ENCODE data around the gene PIK3C2G.
"Not testable (repeated sequence)": the region's sequence is repeated elsewhere in the genome, so short reads cannot be mapped to it uniquely, and the experiment has no call there.

PIK3C2G gene

DNA sequence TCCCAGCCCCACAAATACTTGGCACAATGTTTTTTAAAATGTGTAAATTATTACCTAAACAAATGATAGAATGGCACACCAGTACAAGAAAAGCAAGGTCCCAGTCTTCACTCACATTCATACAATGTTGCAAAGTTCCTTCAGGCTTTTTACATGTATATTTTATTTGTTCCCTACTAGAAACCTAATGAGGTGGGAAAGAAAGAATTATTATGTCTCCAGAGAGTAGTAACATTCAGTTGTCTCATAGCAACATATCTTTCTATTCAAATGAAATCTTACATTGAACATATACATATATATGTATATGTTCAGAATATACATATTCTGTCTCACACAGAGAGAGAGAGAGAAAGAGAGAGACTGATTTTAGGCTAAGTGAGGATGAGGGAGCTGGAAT, 391.3 kb downstream of the PIK3C2G start:
- FAIRE-seq = no peak

DNA sequence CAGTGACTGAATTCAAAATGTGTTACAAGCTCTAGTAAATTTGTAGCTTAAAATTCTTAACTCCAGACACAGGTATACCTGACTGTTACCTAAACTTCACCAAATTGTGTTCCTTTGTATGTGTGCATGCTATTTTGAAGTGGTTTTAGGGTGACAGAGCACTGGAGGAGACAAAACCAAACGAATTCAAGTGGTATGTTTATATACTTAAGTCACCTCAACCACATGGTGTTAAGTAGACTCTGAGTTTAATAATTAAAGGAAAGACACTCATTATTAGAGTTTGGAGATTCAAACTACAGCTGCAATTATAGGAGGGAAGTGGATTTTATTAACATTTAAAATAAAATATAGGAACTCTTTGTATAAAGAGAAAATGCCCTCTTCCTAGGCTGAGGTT, 392.1 kb downstream of the PIK3C2G start:
- FAIRE-seq = no peak

DNA sequence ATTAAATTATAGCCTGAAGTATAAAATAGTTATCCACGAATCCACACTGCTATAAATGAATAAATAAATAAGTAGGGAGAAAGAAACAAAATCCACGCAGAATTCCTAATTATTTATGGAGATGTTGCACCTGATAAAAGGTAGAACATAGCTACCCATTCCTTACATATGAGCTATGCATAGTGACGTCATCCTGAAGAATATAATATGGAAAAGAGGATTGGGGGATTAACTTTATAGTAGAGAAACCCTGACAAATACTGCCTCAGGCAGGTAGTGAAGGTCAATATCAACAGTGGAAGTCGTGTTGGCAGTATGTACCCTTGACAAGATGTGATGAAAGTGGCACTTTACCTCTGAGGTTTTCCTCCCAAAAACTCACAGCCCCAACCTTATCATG, 394.0 kb downstream of the PIK3C2G start:
- no peak for FAIRE-seq

DNA sequence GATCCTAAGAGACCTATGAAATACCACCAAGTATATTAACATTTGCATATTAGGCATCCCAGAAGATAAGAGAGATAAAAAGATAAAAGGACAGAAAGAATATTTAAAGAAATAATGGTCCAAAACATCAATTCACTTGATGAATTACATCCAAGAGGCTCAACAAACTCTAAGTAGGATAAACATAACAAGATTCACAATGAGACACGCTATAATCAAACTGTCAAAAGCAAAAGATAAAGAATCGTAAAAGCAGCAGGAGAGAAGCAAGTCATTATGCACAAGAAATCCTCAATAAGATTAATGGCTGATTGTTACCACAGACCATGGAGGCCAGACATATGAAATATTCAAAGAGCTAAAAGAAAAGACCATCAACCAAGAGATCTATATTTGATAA, 396.9 kb downstream of the PIK3C2G start:
- FAIRE-seq = no peak

DNA sequence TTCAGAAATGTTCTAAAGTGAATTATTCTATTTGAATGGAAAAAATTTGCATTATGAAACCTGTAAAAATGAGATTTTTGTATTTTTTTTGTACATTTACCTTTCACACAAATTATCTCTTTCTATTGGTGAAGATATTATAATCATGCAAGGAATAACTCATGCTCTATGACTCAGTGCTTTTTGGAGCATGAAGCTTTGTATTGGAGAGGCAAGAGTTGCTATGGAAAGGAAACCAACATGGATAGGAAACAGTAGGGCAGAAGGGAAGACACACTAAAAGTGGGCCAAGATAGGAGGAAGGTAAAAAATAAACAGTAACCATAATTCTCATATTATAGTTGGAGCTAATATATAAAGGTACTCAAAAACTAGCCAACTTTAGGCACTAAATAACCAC, 397.5 kb downstream of the PIK3C2G start:
- FAIRE-seq = no peak

DNA sequence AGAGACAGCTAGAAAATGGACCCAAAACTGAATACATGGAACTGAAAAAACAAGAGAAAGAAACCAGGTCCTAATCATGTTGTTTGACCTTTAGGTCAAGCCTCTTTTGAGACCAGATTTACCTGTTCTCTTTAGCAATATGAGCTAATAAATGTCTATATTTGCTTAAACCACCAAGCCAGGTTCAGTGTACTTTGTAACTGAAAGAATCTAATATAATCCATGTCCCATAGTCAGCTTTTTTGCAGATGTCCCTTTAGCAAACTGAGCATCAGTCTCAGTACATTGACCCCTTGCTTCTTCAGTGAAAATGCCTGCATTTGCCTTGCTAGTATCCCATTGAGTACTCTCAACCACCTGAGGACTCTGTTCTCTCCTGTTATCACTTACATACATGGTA, 414.8 kb downstream of the PIK3C2G start:
- no peak for FAIRE-seq

DNA sequence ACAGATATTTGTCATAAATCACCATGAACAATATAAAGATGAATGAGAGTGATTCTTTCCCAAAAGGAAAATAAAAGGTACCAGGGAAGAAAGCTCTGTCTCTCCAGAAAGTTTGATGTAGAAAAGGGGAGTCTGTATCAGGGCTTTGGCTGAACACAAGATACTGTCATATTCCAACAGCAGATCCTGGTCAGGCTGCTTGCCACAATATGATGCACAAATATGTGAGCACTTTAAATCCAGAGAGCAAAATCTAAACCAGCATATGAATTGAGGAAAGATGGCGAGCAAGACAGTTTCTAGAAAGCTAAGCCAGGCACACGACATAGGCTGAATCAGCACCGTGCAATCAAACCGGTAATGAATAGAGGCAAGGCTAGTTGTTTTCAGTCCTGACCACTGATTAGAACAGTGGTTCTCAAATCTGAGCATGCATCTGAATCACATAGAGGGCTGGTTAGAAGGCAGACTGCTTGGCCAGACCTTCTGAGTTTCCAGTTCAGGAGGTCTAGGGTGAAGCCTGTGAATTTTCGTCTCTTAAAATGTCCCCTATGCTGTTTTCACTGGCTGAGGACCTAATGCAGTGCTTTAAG, 415.8 kb downstream of the PIK3C2G start:
- FAIRE-seq = no peak

DNA sequence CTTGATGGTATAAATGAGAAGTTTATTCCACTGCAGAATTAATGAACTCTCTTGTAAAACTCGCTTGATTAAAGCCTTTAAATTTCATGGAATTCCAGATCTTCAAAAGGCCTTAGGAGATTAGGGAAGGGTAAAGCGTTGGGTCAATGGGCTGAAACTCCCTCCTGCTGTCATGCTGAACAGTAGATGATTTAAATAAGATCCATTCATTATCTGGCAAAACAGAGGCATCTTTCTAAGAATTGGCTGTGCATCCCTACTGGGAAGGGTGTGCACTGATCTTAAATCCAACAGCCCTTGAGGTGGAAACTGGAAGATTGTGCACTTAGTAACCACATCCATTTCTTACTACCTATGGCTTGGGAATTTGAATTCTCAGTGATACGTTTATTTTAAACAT, 420.5 kb downstream of the PIK3C2G start:
- FAIRE-seq = no peak

DNA sequence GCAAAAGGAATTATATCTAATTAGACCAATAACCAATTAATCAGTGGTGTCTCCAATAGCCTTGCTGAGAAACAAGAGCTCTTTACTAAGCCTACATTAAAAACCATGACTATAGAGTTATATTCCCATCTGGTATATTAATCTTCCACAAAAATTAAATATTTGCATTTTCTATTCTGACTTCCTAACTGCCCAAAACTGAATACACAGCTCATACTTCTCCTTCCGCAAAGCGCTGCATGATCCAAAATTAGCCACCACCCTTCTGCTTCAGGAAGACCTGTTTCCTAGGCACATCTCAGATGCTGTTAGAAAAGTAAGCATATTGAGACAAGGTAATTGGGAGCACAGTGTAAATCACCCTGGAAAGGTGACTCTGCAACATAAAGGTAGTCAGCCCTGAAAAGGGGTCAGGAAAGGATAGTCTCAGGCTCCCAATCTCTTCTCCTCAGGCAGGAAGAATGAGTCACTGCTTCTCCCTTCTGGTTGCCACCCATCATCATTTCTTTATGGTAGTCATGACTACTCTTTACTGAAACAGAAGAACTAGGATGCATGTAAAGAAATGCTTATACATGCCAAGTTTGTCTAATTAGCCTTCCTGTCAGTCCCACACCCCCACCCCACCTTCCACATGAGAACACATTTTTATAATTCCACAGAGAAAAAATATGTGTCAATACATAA, 422.2 kb downstream of the PIK3C2G start:
- FAIRE-seq = no peak

DNA sequence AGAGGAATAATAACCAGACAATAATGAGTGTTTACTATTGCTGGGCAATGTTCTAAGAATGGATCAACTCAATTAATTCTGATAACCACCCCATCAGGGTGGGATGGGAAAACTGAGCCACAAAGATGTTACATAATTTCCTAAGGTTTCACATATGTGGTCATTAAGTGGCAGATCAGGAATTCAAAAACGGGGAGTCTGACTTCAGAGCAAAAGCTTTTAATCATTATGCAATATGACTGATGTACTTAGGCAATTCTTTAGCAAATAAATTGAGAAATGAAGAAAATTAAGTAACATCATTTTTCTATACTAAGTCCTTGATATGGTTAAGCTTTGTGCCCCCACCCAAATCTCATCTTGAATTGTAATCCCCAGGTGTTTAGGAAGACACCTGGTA, 423.1 kb downstream of the PIK3C2G start:
- FAIRE-seq = no peak

DNA sequence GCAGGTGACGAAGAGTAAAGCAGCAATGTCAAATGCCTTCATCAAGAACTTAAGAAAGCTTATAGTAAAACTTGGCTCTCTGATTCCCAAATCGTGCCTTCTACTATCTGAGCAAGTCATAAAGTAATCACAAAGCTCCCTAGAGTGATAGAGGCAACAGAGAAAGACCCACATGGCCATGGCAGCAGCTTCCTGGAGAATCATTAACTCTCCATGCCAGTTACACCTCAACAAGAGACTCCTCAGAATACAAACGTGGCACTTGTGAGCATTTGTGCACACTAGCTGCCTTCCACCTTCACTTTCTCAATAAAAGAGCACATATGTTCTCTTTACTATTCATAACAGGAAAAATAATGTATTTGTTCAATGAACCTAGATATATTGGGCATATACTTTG, 428.5 kb downstream of the PIK3C2G start:
- no peak for FAIRE-seq

DNA sequence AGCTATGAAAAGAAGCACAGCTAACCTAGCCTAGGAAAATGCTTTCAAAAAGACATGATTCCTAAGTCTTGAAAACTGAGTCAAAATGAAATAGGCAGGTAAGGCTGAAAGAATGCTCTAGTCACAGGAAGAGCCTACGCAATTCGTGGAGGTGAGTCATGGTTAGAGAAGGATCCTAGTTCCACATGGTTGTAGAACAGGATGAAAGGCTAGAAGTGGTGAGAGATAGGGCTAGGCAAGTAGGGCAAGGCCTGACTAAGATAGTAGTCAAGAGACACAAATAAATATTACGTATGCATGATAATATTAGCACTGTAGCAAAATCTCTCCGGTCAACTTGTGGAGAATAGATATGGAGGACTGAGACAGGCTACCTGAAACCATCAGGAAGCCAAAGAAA, 429.3 kb downstream of the PIK3C2G start:
- no peak for FAIRE-seq

DNA sequence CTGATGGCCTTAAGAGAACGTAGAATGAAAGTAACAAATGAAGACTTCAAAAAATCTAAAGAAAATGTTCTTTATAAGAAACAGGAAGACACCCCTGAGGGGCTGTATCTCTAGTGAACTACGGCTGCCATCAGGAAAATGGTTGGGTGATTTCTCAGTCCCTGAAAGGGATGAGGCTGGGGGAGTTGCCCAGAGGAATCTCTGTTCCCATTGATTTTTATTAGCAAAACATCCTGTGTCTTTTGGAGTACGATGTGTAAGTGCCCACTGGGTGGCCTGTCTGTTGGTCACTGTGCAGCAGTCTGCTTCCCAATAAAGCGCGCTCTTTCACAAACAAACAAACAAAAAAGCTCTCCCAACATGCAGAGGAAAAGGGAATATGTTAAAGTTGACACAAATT, 432.7 kb downstream of the PIK3C2G start:
- FAIRE-seq = not testable (repeated sequence)

DNA sequence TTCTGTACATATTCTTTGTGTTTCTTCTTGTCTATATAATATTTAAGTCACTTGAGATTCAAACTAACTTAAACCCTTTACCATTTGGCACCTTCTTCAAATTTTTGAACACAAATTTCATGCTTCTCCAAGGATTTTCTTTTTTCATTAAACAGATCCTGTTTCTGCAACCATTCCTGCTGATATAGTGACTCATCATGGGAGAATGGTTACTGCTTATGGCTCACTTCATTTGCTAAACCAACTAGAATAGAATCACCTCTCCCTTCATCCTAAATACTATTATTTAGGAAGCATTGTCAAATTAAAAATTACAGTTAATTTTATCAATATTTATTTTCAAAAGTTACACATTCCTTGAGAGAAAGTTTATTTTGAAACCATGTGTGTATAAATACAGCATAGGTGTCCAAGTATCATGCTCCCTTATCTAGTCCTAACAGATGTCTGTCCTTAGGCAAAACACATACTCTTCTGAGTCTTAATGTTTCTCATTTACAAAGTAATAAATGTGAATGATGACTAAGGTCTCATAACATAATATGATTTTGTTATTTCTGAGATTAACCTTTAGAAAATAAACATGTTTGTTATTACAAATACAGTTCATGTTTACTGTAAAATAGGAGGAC, 435.8 kb downstream of the PIK3C2G start:
- FAIRE-seq = no peak

Data from colon (tissue), 2 donors.